ENCODE measurements around the gene GJA5.

Gene GJA5

DNA sequence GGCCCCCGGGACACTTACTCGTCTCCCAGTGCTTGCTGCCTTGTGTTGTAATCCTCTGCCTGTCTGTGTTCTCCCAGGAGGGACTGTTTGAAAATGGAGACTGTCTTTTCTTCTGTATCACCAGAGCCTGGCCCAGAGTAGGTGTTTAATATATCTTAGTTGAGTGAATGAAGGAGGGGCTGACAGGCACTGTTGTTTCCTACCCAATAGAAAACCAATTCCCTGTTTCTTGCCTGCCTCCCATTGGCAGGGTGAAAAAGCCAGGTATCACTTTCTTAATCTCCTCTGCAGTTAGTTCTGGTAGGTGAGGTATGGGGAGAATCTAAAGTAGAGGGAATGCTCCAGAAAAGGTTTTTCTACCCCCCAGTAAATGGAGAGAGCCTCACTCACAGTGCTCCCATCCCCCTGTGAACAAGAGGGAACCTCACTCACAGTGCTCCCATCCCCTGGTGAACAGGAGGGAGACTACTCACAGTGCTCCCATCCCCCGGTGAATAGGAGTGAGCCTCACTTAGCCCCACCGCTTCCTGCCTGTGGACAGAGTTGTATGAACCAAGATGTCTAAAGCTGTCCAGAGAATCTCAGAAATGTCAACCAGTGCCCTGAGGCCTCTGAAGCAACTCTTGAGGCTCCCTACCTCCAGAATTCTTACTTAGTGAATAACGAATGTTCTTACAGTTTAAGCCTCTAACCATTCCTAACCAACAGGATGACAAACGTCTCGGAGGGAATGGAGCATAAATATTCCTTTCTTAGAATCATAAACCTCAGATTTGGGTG lies at the start of gene GJA5:
TSS of gene GJA5 (minus strand) at position 122 of the 780 bp plus-strand sequence. CDS start 1,364 bp downstream, outside the sequence.
- H3K4me3 ChIP-seq (ENCODE audit: control insufficient read depth, low read depth, low read length) = no peak within 1 kb of the TSS
- DNase-seq (ENCODE audit: low read depth) = no peak
- TF ChIP-seq CTCF (conservative IDR thresholded peaks at IDR 0.05; ENCODE audit: control insufficient read depth, insufficient read depth, low read depth, low read length) = no peak

GRCh38 chr1:147809236-147809635 lies 48.8 kb upstream of the GJA5 start:
- H3K4me3 ChIP-seq (ENCODE audit: control insufficient read depth, low read depth, low read length) = no peak overlapping the region
- DNase-seq (ENCODE audit: low read depth) = no peak
- no peak for TF ChIP-seq CTCF (conservative IDR thresholded peaks at IDR 0.05; ENCODE audit: control insufficient read depth, insufficient read depth, low read depth, low read length)

DNA sequence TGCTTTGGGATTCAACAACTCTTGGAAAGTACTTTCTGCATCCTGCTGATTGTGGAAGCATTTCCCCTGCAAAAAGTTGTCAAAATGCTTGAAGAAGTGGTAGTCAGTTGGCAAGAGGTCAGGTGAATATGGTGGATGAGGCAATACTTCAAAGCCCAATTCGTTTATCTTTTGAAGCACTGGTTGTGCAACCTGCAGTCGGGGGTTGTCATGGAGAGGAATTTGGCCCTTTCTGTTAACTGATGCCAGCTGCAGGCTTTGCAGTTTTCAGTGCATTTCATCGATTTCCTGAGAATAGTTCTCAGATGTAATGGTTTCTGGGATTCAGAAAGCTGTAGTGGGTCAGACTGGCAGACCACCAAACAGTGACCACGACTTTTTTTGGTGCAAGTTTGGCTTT lies 47.6 kb upstream of the GJA5 start:
- no peak for TF ChIP-seq CTCF (conservative IDR thresholded peaks at IDR 0.05; ENCODE audit: control insufficient read depth, insufficient read depth, low read depth, low read length)
- H3K4me3 ChIP-seq (ENCODE audit: control insufficient read depth, low read depth, low read length) = no peak overlapping the region
- peak; percentile 20 for DNase-seq (ENCODE audit: low read depth)

DNA sequence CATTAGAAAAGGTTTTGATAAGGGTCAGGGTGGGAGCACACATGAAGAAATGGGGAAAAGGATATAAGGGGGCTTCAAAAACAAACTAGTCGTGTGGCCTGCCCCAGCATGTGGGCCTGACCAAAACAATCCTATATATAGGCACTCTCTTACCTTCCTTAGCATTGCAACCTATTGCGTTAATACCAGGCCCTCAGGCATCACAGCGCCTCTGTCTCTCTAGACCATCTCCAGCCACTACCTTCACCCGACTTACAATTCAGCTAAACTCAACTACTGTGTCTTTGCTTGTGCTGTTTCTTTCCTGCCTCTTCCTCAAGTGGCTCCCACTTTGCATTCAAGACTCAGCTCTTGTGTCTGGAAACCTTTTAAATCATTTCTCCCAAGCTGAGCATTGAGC lies 47.0 kb upstream of the GJA5 start:
- no peak overlapping the region for H3K4me3 ChIP-seq (ENCODE audit: control insufficient read depth, low read depth, low read length)
- TF ChIP-seq CTCF (conservative IDR thresholded peaks at IDR 0.05; ENCODE audit: control insufficient read depth, insufficient read depth, low read depth, low read length) = no peak
- no peak for DNase-seq (ENCODE audit: low read depth)

DNA sequence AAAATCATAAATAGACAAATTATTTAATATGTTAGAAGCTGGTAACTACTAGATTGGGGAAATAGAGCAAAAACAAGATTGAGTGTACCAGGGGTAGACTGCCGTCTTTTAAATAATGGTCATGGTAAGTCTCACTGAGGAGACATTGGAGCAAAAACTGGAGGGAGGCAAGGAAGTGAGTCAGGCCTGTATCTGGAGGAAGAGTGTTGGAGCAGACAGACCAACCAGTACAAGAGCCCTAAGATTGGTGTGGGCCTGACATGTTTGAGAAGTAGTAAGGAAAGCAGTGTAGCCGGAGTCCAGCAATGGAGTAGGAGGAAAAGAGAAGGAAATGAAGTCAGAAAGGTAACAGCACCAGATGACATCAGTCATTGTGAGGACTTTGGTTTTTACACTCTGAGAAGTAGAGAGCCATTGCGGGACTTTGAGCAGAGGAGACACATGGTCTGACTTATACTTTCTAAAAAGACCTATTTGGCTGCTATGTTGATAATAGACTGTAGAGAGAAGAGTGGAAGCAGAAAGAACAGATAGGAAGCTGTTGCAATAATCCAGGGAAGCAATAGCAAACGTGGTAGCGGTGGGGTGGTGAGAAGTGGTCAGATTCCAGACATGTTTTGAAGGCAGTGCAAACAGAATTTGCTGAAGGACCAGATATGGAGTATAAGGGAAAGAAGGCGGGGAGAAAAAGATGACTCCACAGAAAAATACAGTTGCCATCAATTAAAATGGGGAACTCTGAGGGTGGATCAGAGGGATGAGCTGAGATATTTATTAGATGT lies 44.7 kb upstream of the GJA5 start:
- TF ChIP-seq CTCF (conservative IDR thresholded peaks at IDR 0.05; ENCODE audit: control insufficient read depth, insufficient read depth, low read depth, low read length) = no peak
- H3K4me3 ChIP-seq (ENCODE audit: control insufficient read depth, low read depth, low read length) = no peak overlapping the region
- DNase-seq (ENCODE audit: low read depth) = no peak

DNA sequence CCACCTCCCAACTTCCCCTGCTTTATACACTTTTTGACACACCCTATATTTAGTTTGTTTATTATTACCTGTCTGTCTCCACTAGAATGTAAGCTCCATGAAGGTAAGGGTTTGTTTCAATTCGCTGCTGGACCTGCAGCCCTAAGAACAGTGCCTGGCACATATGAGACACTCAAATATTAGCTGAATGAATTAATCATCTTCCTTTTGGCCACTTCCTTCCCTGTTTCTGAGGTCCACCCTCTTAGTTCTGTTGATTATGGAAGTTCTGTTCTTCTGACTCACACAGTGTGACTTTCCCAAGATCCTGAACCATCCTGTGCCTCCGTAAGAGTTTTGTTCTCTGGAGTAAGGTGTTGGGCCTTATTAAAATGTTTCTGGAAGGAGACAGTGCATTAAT lies 40.4 kb upstream of the GJA5 start:
- TF ChIP-seq CTCF (conservative IDR thresholded peaks at IDR 0.05; ENCODE audit: control insufficient read depth, insufficient read depth, low read depth, low read length) = no peak
- no peak for DNase-seq (ENCODE audit: low read depth)
- no peak overlapping the region for H3K4me3 ChIP-seq (ENCODE audit: control insufficient read depth, low read depth, low read length)

Data from fibroblast of mammary gland (primary cell).